Thyroid gland (tissue), 4 donors: ENCODE results near the gene IQCE. TPM values are rescaled to one million over a fixed set of nuclear protein-coding genes. Genes with fewer than 3 reads are reported as not detected.

ENCODE experiments used
- DNase-seq, 2 donors: peaks; one replicate each; pipeline ENCODE4 v3.0.0-alpha.2; 2019
- H3K27ac ChIP-seq, 3 donors: fragments of 200-600 bp; sonication (generic); 1 replicate in 2 of 3; 2 replicates in 1 of 3; pipeline ENCODE4 v1.5.1; 2016 to 2019; ENCODE audit warnings: mild to moderate bottlenecking in 1 of 3, moderate library complexity in 1 of 3
- H3K27me3 ChIP-seq: fragments of 200-600 bp; sonication (generic); one replicate; pipeline ENCODE4 v1.5.1; 2019
- H3K36me3 ChIP-seq, 2 donors: fragments of 200-600 bp; sonication (generic); one replicate each; pipeline ENCODE4 v1.5.1; 2016 to 2019
- H3K4me1 ChIP-seq, 2 donors: fragments of 200-600 bp; sonication (generic); one replicate each; pipeline ENCODE4 v1.5.1; 2017 to 2019
- H3K4me3 ChIP-seq, 3 donors: fragments of 200-600 bp; sonication (generic); replicated peaks in 1 of 3; 1 replicate in 2 of 3; 2 replicates in 1 of 3; pipeline ENCODE4 v1.5.1; 2016; ENCODE audit warnings: mild to moderate bottlenecking in 1 of 3
- H3K9me3 ChIP-seq: fragments of 200-600 bp; sonication (generic); one replicate; pipeline ENCODE4 v1.5.1; 2017
- CTCF ChIP-seq, 6 experiments: fragments of 200-600 bp in 3 of 6; fragments of 450-650 bp in 3 of 6; sonication (generic) in 3 of 6; IDR thresholded peaks; one replicate each; pipeline ENCODE4 v1.5.1; 2016 to 2019; ENCODE audit warnings: antibody characterized with exemption in 6 of 6, mild to moderate bottlenecking in 2 of 6, inconsistent platforms in 1 of 6, moderate library complexity in 1 of 6
- POLR2A ChIP-seq, 2 donors: fragments of 450-650 bp; IDR thresholded peaks; one replicate each; pipeline ENCODE4 v1.6.1; 2017; ENCODE audit warnings: antibody characterized with exemption in 2 of 2, mild to moderate bottlenecking in 2 of 2, moderate library complexity in 1 of 2
- WGBS, 2 donors: methylation state at CpG; one replicate each; pipeline ENCODE4 v1.1.5; 2017; 5-methylcytosine and 5-hydroxymethylcytosine counted together
- intact Hi-C: fragments of 100-400 bp; cut with DNase I; formaldehyde crosslinking; loops from one replicate; pipeline ENCODE4 v1.15.1; 2023
- total RNA-seq, 4 donors: library from RNA; depleted of rRNA; stranded (reverse); fragments of >200 nt; gene quantifications; one replicate each; pipeline ENCODE4 v1.2.3, GENCODE V29; 2016

IQCE gene
- total RNA-seq, 4 donors from 2014 or later, result 16.0 to 40.2 (median 37.2) TPM

- peak; percentile 45 to 83 for DNase-seq
- WGBS, 2 donors, result 45 to 58% methylated on average over 19 to 21 of the region's 34 CpGs
- no peak overlapping the region for H3K4me3 ChIP-seq
- peak overlapping the region; percentile 8 to 98 (median 95) for H3K27ac ChIP-seq
- H3K27me3 ChIP-seq, result no peaks in the 10 kb centered on the region
- peaks cover 73 to 90% of the 10 kb centered on the region in 2 donors for H3K4me1 ChIP-seq
- no peak for TF ChIP-seq POLR2A (IDR thresholded peaks at IDR 0.05)
- intact Hi-C loops, result no loop called here
- H3K36me3 ChIP-seq, result no peaks in the 10 kb centered on the region
- H3K9me3 ChIP-seq, result no peaks in the 10 kb centered on the region
Observed at GRCh38 chr7:2638224-2638991, 79.6 kb downstream of the IQCE start.

GRCh38 chr7:2639181-2639681 lies 80.5 kb downstream of the IQCE start:
- H3K27ac ChIP-seq, result peak overlapping the region; percentile 8 to 98 (median 98)
- peaks cover 64 to 90% of the 10 kb centered on the region in 2 donors for H3K4me1 ChIP-seq
- no peaks in the 10 kb centered on the region for H3K27me3 ChIP-seq
- no peaks in the 10 kb centered on the region for H3K9me3 ChIP-seq
- no peak overlapping the region for H3K4me3 ChIP-seq
- no peak for TF ChIP-seq CTCF (IDR thresholded peaks at IDR 0.05)
- TF ChIP-seq POLR2A (IDR thresholded peaks at IDR 0.05), result no peak
- intact Hi-C loops, result no loop called here
- 93 to 100% methylated on average over 3 to 21 of the region's 24 CpGs for WGBS, 2 donors
- DNase-seq, result no peak
- H3K36me3 ChIP-seq, result no peaks in the 10 kb centered on the region

- Histone ChIP-seq H3K4me1 (peaks cover 60 to 90% of the 10 kb centered on the region in 2 donors), H3K4me3 (no peak overlapping the region), H3K36me3 (no peaks in the 10 kb centered on the region), H3K27me3 (no peaks in the 10 kb centered on the region), H3K9me3 (no peaks in the 10 kb centered on the region), H3K27ac (peak overlapping the region; percentile 95 to 98 (median 98))
- 85 to 98% methylated on average over 7 to 14 of the region's 37 CpGs for WGBS, 2 donors
- TF ChIP-seq CTCF (IDR thresholded peaks at IDR 0.05), result no peak
- no peak for TF ChIP-seq POLR2A (IDR thresholded peaks at IDR 0.05)
- no peak for DNase-seq
- intact Hi-C loops, result loop anchor here (5.0 kb wide), 1 partner anchor 83 kb away; the partner anchor contains the start of genes BRAT1 and IQCE
Observed at GRCh38 chr7:2639695-2640481, 81.1 kb downstream of the IQCE start.

- 50 to 60% methylated on average over 2 to 8 of the region's 12 CpGs for WGBS, 2 donors
- H3K36me3 ChIP-seq, result no peaks in the 10 kb centered on the region
- TF ChIP-seq POLR2A (IDR thresholded peaks at IDR 0.05), result peak in 1 of 2 donors; percentile 68
- peak in 3 of 6 experiments; percentile 23 to 35 (median 30) for TF ChIP-seq CTCF (IDR thresholded peaks at IDR 0.05)
- H3K4me1 ChIP-seq, result peaks cover 54 to 90% of the 10 kb centered on the region in 2 donors
- no peaks in the 10 kb centered on the region for H3K27me3 ChIP-seq
- intact Hi-C loops, result loop anchor here (5.0 kb wide), 1 partner anchor 83 kb away; the partner anchor contains the start of genes BRAT1 and IQCE
- peak overlapping the region; percentile 95 to 98 (median 98) for H3K27ac ChIP-seq
- DNase-seq, result peak; percentile 96 to 99
- H3K9me3 ChIP-seq, result no peaks in the 10 kb centered on the region
- no peak overlapping the region for H3K4me3 ChIP-seq
Observed at GRCh38 chr7:2640482-2640830, 81.7 kb downstream of the IQCE start.

GRCh38 chr7:2640846-2641316 lies 82.1 kb downstream of the IQCE start:
- Histone ChIP-seq H3K27me3 (no peaks in the 10 kb centered on the region), H3K36me3 (no peaks in the 10 kb centered on the region), H3K4me3 (no peak overlapping the region), H3K27ac (peak overlapping the region; percentile 95 to 98 (median 98)), H3K4me1 (peaks cover 50 to 87% of the 10 kb centered on the region in 2 donors), H3K9me3 (no peaks in the 10 kb centered on the region)
- 20 to 48% methylated on average over 1 to 3 of the region's 9 CpGs for WGBS, 2 donors
- TF ChIP-seq POLR2A (IDR thresholded peaks at IDR 0.05) (no peak), CTCF (IDR thresholded peaks at IDR 0.05) (no peak)
- intact Hi-C loops, result loop anchor here (5.0 kb wide), 1 partner anchor 84 kb away; the partner anchor contains the start of genes BRAT1 and IQCE
- DNase-seq, result peak; percentile 65 to 72
